ENCODE data around the gene ALG14.
"Not testable (repeated sequence)": the region's sequence is repeated elsewhere in the genome, so short reads cannot be mapped to it uniquely, and the experiment has no call there.

Gene ALG14

GRCh38 chr1:95043141-95043980, 29.4 kb downstream of the ALG14 start:
- peak; percentile 33 to 69 for DNase-seq (ENCODE audit: low read depth in 2 of 2)

GRCh38 chr1:95042286-95042685, 30.5 kb downstream of the ALG14 start:
- DNase-seq (ENCODE audit: low read depth in 2 of 2) = no peak

- DNase-seq (ENCODE audit: low read depth in 2 of 2) = no peak
These were observed 31.1 kb downstream of the ALG14 start for GRCh38 chr1:95041491-95042165.

- DNase-seq (ENCODE audit: low read depth in 2 of 2) = no peak
These were observed 32.7 kb downstream of the ALG14 start for GRCh38 chr1:95040032-95040525.

GRCh38 chr1:95039360-95040031, 33.3 kb downstream of the ALG14 start:
- no peak for DNase-seq (ENCODE audit: low read depth in 2 of 2)

- no peak for DNase-seq (ENCODE audit: low read depth in 2 of 2)
These were observed 37.2 kb downstream of the ALG14 start for GRCh38 chr1:95035536-95035935.

DNA sequence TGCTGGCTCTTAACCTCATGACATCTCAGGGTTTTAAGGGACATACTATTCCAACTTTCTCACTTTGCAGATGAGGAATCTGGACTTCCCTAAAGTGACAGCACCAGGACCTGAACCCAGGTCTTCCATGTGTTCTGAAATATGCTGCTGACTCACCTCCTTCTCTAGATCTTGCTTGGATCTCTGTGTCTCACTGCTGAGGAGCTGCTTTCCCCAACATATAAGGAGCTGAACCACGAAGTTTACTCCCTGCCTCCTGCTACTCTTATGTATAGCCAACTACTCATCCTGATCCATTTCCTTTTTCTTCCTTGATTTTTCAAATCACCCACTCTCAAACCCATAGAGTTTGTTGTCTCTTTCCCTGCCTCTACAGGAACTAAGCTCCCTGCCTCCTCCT, 38.2 kb downstream of the ALG14 start:
- DNase-seq (ENCODE audit: low read depth in 2 of 2) = no peak

GRCh38 chr1:95033843-95034242, 38.9 kb downstream of the ALG14 start:
- DNase-seq (ENCODE audit: low read depth in 2 of 2) = no peak

- no peak for DNase-seq (ENCODE audit: low read depth in 2 of 2)
These were observed 43.2 kb downstream of the ALG14 start for GRCh38 chr1:95029532-95029931.

DNA sequence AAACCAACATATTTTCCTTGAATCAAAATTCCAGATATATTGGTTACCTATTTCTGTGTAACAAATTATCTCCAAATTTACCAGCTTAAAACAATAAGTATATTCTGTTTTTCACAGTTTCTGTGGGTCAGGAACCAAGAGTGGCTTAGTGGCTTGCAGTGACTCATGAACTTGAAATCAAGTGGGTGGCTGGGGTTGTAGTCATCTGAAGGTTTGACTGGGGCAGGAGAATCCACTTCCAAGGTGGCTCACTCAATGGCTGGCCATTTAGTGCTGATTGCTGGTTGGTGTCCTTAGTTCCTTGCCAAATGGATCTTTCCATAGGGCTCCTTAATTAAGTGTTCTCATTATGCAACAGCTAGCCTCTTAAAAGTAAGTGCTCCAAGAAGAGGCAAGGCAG, 43.8 kb downstream of the ALG14 start:
- no peak for DNase-seq (ENCODE audit: low read depth in 2 of 2)

DNA sequence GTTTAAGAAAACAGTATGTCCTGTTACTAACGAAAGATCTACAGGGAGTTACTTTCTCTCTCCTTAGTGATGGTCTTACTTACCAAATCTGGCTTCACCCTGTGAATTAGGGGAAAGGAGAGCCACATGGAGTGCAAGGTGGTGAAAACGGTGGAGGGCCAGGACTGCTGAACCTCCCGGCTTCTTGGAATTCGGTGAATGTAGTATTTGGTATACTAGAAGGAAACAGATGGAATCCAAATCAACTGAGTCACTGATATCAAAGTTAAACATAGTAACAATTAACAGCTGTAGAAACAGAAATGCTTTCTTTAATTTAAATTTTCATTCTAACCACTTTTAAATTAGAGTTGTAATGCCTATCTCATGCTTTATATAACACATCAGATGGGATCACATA, 45.7 kb downstream of the ALG14 start:
- DNase-seq (ENCODE audit: low read depth in 2 of 2) = no peak

DNA sequence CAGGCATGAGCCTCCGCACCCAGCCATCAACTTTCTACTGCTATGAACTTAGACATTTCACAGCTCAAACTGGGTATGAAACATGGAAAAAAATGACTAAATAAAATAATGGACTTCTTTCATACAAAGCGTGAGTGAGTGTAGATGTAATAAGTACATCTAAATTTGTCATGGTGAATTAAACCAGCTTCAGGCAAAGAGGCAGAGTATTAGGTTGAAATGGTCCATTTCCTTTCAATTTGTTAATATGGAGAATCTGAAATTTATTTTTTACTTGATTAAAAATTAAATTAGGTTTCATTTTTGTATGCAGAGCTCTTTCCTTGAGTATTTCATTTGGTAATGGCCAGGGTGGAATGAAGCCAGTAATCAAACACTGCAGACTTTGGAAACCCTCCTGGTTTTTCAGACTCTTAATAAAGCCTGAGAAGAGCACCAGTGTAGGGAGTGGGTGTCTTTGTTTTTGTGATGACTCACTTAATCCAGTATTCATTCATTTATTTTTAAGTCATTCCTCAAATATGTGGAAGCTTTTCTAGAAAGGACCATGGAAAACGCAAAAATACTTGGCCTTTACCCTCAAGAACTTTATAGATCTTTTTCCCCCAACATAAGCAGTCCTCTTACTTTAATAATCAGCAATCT, 49.2 kb downstream of the ALG14 start:
- DNase-seq (ENCODE audit: low read depth in 2 of 2) = no peak

- DNase-seq (ENCODE audit: low read depth in 2 of 2) = no peak
These were observed 50.2 kb downstream of the ALG14 start for GRCh38 chr1:95022644-95022926.

GRCh38 chr1:95021805-95022643, 50.7 kb downstream of the ALG14 start:
- DNase-seq (ENCODE audit: low read depth in 2 of 2) = no peak

DNA sequence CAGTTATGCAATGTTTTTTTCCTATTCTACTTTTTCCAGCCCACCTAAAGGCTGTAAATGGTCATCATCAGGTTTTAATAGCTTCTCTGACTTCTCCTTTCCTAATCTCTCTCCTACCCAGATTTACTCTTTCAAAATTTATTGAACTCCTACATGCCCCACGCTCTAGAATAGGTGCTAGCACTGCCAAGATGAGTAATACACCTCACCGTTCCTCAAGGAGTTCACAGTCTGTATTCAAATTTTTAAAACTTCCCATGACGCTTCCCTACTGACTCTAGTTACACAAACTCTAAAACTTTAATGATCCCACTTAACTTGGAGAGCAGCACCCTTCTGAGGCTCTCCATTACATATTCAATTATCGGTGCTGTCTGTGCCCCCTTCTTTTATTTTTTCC, 51.6 kb downstream of the ALG14 start:
- DNase-seq (ENCODE audit: low read depth in 2 of 2) = no peak

GRCh38 chr1:95019466-95019865, 53.3 kb downstream of the ALG14 start:
- DNase-seq (ENCODE audit: low read depth in 2 of 2) = not testable (repeated sequence)

DNA sequence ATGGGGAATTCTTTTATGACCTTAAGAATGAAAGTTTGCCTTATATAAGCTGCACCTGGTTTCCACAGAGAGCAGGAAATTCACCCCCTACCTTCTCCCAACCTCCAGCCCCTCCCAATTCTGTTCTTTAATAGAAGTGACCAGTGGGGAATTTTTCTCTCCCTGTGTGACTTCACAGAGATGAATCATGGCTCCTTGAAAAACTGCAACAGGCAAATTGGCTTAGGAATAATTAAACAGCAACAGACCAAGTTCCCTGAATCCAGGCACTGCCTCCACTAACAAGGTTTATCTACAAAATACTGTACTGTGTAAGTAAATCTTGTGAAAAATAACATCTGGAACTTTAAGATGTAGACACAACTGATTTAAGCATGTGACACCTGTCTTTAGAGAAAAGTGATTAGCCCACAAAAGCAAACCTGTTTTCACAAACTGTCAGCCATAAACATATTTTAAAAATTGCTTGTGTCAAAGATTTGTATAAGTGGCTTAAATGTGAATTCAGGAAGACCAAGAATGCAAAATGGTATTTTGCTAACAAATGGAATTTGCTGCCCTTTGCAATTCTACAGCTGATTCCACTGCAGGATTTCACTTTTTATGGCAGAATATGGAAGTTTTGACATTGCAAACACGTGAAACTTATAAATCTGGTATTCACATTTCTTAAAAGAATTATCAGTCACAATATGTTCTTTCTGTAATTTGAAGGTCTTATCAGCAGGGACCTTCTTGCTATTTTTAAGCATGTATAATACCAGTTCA, 54.0 kb downstream of the ALG14 start:
- no peak for DNase-seq (ENCODE audit: low read depth in 2 of 2)

DNA sequence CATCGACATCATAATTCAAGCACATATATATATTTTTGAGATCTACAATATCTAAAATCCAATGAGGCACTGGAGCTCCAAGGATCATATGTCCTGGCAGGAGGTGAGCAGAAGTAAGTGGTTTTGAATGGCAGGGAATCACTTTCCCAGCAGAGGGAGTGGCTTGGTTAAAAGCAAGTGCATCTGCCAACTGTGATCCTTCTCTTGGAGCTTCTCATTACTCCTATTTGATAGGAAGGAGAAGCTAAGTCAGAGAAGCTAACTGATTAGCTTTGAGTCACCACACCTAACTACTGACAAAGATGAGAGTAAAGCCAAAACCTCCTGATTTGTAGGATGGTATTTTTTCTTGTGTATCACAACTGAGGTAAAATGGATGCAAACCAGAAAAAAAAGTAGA, 55.0 kb downstream of the ALG14 start:
- DNase-seq (ENCODE audit: low read depth in 2 of 2) = no peak

GRCh38 chr1:95015076-95015475, 57.7 kb downstream of the ALG14 start:
- DNase-seq (ENCODE audit: low read depth in 2 of 2) = no peak

DNA sequence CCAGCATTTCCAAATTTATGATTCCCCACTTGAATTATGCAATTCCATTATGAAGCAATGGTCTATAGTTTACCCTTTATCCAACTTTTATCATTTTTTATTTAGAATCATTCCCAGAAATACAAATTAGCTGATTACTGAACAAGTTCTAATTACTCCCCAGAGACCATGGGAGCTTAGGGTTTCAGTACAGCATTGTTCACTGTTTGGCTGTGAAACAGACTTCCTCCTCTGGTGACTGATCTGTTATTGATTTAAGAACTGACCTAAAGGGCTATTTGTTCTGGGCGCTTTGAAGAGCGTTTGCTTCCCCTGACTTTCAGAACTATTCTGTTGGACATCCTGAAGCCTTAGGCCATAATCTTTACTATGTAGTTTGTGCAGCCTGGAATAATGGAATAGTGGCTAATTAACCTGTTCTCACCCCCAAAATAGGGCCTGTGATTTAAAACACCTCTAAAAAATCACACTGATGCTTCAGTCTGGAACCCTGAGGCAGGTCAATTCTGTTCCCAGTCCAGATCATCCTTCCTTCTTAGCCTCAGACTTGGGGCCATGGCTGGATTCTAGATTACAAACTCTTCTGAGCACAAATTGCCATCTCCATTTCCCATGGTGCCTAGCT, 58.7 kb downstream of the ALG14 start:
- DNase-seq (ENCODE audit: low read depth in 2 of 2) = no peak

Data from stimulated activated CD4-positive, alpha-beta T cell treated with anti-CD3 and anti-CD28 coated beads, Interleukin-15, amount 100 ng/mL, for 48 hours (primary cell).